GM13976 (cell line): Measurements from ENCODE around the gene DPH2.

ENCODE experiments used
- DNase-seq: peaks from one replicate; pipeline ENCODE4 v3.0.0; 2012; ENCODE audit warnings: low spot score
- in situ Hi-C: fragments of 300-500 bp; cut with MboI; formaldehyde crosslinking; loops from one replicate; pipeline ENCODE4 v1.12.0; 2022; ENCODE audit warnings: low sequenced_read_pairs, mixed read lengths, inconsistent platforms; ENCODE audit not compliant: unreplicated experiment
- TF ChIP-seq, protein P1 (sequence below): IDR thresholded peaks from 2 replicates; pipeline ENCODE4 v1.5.1; 2012; ENCODE audit warnings: borderline replicate concordance, mild to moderate bottlenecking; ENCODE audit not compliant: insufficient read depth; ENCODE audit errors: extremely low read depth, missing control alignments, control extremely low read depth

DPH2 gene

GRCh38 chr1:44012941-44013609 lies 43.3 kb downstream of the DPH2 start:
- DNase-seq, result no peak
- in situ Hi-C loops, result no loop called here
- TF ChIP-seq, protein P1, sequence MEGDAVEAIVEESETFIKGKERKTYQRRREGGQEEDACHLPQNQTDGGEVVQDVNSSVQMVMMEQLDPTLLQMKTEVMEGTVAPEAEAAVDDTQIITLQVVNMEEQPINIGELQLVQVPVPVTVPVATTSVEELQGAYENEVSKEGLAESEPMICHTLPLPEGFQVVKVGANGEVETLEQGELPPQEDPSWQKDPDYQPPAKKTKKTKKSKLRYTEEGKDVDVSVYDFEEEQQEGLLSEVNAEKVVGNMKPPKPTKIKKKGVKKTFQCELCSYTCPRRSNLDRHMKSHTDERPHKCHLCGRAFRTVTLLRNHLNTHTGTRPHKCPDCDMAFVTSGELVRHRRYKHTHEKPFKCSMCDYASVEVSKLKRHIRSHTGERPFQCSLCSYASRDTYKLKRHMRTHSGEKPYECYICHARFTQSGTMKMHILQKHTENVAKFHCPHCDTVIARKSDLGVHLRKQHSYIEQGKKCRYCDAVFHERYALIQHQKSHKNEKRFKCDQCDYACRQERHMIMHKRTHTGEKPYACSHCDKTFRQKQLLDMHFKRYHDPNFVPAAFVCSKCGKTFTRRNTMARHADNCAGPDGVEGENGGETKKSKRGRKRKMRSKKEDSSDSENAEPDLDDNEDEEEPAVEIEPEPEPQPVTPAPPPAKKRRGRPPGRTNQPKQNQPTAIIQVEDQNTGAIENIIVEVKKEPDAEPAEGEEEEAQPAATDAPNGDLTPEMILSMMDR, result no peak

- TF ChIP-seq, protein P1, result no peak
- no peak for DNase-seq
- in situ Hi-C loops, result no loop called here
Observed at GRCh38 chr1:44013949-44014348, 44.1 kb downstream of the DPH2 start.

DNA sequence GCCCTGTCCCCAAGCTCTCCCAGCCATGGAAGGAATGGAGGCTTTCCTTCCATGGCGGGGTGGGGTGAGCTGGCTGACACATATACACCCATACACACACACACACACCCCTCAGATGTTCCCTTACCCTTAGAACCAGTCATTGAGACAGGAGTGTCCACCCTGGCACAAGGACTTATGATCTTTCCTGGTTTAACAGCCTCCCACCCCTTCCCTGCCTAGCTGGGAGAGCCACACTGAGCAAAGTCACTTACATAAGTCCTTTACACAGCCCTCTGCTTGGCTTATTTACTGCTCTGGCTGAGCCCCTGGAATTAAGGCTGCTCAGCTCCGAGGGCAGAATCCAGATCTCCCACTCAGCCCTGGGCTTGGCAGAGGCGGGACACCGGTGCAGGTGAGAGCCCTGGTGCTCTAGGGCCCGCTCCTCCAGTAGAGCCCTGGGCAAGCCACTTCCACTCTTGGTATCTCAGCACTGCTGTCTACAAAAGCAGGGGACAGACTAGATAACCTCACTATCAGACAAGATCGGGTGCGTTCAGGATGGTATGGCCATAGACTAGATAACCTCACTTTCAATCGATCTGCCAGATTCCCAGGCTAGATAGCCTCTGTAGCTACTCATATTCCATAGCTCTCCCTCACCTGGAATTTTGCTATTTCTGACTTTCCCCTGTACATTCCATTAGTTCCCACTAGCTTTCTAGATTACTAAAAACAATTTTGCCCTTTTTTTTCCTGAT lies 44.7 kb downstream of the DPH2 start:
- in situ Hi-C loops, result no loop called here
- no peak for DNase-seq
- TF ChIP-seq, protein P1, result no peak

DNA sequence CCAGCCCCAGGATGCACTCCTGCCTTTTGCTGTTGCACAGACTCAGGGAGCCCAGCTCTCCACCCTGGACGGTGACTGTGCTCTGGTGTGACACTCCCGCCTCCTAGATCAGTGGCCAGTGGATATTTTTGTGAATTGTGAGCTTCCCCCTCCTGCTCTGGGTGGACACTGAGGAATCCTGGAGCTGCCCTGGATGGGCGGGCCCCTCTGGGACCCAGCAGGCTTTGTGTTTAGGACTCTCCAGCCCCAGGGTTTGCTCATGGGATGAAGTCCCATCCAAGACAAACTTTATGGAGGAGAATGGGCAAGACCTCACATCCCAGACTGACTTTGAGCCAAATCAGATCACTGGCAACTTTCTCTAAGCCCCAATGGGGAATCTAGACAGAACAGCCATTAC lies 45.4 kb downstream of the DPH2 start:
- TF ChIP-seq, protein P1, result no peak
- DNase-seq, result no peak
- in situ Hi-C loops, result no loop called here

GRCh38 chr1:44016041-44016889 lies 46.5 kb downstream of the DPH2 start:
- TF ChIP-seq, protein P1, result no peak
- DNase-seq, result no peak
- in situ Hi-C loops, result no loop called here

GRCh38 chr1:44016890-44017400 lies 47.1 kb downstream of the DPH2 start:
- no peak for DNase-seq
- in situ Hi-C loops, result no loop called here

More at GRCh38 chr1:44016890-44017400, 47.1 kb downstream of the DPH2 start:
- TF ChIP-seq, protein P1, result no peak
